Esophagus (tissue), 2 donors: ENCODE results near the gene HDC. TPM values are rescaled to one million over a fixed set of nuclear protein-coding genes. Genes with fewer than 3 reads are reported as not detected.

Source experiments
- H3K27ac ChIP-seq, 2 donors: one replicate each; pipeline ENCODE4 v1.5.1; 2013; ENCODE audit warnings: low read depth in 2 of 2, mild to moderate bottlenecking in 2 of 2, inconsistent platforms in 1 of 2, low read length in 1 of 2, moderate library complexity in 1 of 2
- H3K27me3 ChIP-seq, 2 donors: one replicate each; pipeline ENCODE4 v1.6.1; 2013; ENCODE audit warnings: low read length in 2 of 2, control low read depth in 1 of 2, mild to moderate bottlenecking in 1 of 2; ENCODE audit not compliant: insufficient read depth in 2 of 2, control insufficient read depth in 1 of 2
- H3K36me3 ChIP-seq, 2 donors: one replicate each; pipeline ENCODE4 v1.6.1; 2013; ENCODE audit warnings: low read length in 1 of 2; ENCODE audit not compliant: control insufficient read depth in 2 of 2, insufficient read depth in 2 of 2
- H3K4me1 ChIP-seq, 2 donors: one replicate each; pipeline ENCODE4 v1.6.1; 2013; ENCODE audit warnings: low read length in 1 of 2; ENCODE audit not compliant: control insufficient read depth in 2 of 2, insufficient read depth in 2 of 2
- H3K4me3 ChIP-seq, 2 donors: one replicate each; pipeline ENCODE4 v1.5.1; 2013; ENCODE audit warnings: low read length in 2 of 2, mild to moderate bottlenecking in 2 of 2, low read depth in 1 of 2, moderate library complexity in 1 of 2
- H3K9me3 ChIP-seq, 2 donors: one replicate each; pipeline ENCODE4 v1.6.1; 2013; ENCODE audit warnings: mild to moderate bottlenecking in 2 of 2, low read depth in 1 of 2, low read length in 1 of 2, moderate library complexity in 1 of 2; ENCODE audit not compliant: control insufficient read depth in 2 of 2, insufficient read depth in 1 of 2
- WGBS, 2 donors: extraction: QIAGEN DNeasy Blood & Tissue Kit; methylation state at CpG; one replicate each; pipeline ENCODE4 v1.1.7; 2013; 5-methylcytosine and 5-hydroxymethylcytosine counted together
- polyA plus RNA-seq, 2 donors: library from polyadenylated mRNA; stranded (reverse); fragments of 200-250 nt; gene quantifications; one replicate each; pipeline ENCODE4 v1.2.3, GENCODE V29; 2013
- donor health status: healthy with polysubstance abuse.
- donor health status: Bipolar disorder and iron deficiency.

Gene HDC
- polyA plus RNA-seq, 2 donors = 0.08 to 1.5 TPM

DNA sequence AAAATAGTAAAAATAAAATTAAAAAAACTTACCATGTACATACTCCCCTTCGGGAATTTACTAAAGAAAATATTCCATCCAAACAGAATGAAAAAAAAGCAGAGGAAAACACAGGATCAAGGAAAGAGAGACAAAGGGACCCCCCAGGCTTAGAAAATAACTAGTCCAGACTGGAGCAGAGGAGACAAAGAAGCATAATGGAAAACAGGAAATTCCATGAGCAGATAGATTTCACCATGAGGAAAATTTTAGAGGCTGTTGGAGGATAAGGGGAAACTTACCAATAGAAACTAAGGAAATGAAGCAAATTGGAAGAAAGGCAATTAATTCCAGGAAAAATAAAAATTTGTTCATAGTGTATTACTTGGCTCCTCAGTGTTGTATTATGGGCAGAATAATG is 46.8 kb downstream of the HDC start:
- Histone ChIP-seq H3K27me3 (no peaks in the 10 kb centered on the region), H3K36me3 (no peaks in the 10 kb centered on the region), H3K9me3 (no peaks in the 10 kb centered on the region), H3K4me3 (no peak overlapping the region), H3K4me1 (no peaks in the 10 kb centered on the region), H3K27ac (no peak overlapping the region)
- 59 to 93% methylated on average over 1 of the region's 1 CpG for WGBS, 2 donors

- Histone ChIP-seq H3K27ac (no peak overlapping the region), H3K27me3 (no peaks in the 10 kb centered on the region), H3K4me3 (no peak overlapping the region), H3K4me1 (no peaks in the 10 kb centered on the region), H3K36me3 (no peaks in the 10 kb centered on the region), H3K9me3 (no peaks in the 10 kb centered on the region)
- WGBS, 2 donors = 47 to 55% methylated on average over 1 of the region's 1 CpG
Observed at GRCh38 chr15:50218291-50218690, 47.2 kb downstream of the HDC start.

GRCh38 chr15:50210462-50211157 is 54.9 kb downstream of the HDC start:
- 55 to 61% methylated on average over 8 of the region's 8 CpGs for WGBS, 2 donors
- H3K4me3 ChIP-seq = no peak overlapping the region
- no peaks in the 10 kb centered on the region for H3K27me3 ChIP-seq
- H3K9me3 ChIP-seq = no peaks in the 10 kb centered on the region
- no peaks in the 10 kb centered on the region for H3K4me1 ChIP-seq
- H3K36me3 ChIP-seq = no peaks in the 10 kb centered on the region
- peak overlapping the region; percentile 55 to 82 for H3K27ac ChIP-seq

GRCh38 chr15:50209809-50210208 is 55.7 kb downstream of the HDC start:
- WGBS, 2 donors = 57 to 75% methylated on average over 4 of the region's 4 CpGs
- no peaks in the 10 kb centered on the region for H3K27me3 ChIP-seq
- no peaks in the 10 kb centered on the region for H3K4me1 ChIP-seq
- no peak overlapping the region for H3K4me3 ChIP-seq
- H3K27ac ChIP-seq = peak overlapping the region; percentile 55 to 82
- no peaks in the 10 kb centered on the region for H3K36me3 ChIP-seq
- H3K9me3 ChIP-seq = no peaks in the 10 kb centered on the region

- 83 to 86% methylated on average over 5 of the region's 5 CpGs for WGBS, 2 donors
- no peaks in the 10 kb centered on the region for H3K27me3 ChIP-seq
Observed at GRCh38 chr15:50206020-50206419, 59.5 kb downstream of the HDC start.

GRCh38 chr15:50202003-50202402 is 63.5 kb downstream of the HDC start:
- Histone ChIP-seq H3K9me3 (no peaks in the 10 kb centered on the region), H3K27ac (no peak overlapping the region), H3K36me3 (no peaks in the 10 kb centered on the region), H3K27me3 (no peaks in the 10 kb centered on the region), H3K4me3 (no peak overlapping the region), H3K4me1 (no peaks in the 10 kb centered on the region)

More at GRCh38 chr15:50206020-50206419, 59.5 kb downstream of the HDC start:
- Histone ChIP-seq H3K27ac (no peak overlapping the region), H3K36me3 (no peaks in the 10 kb centered on the region), H3K4me1 (no peaks in the 10 kb centered on the region), H3K9me3 (no peaks in the 10 kb centered on the region), H3K4me3 (no peak overlapping the region)

DNA sequence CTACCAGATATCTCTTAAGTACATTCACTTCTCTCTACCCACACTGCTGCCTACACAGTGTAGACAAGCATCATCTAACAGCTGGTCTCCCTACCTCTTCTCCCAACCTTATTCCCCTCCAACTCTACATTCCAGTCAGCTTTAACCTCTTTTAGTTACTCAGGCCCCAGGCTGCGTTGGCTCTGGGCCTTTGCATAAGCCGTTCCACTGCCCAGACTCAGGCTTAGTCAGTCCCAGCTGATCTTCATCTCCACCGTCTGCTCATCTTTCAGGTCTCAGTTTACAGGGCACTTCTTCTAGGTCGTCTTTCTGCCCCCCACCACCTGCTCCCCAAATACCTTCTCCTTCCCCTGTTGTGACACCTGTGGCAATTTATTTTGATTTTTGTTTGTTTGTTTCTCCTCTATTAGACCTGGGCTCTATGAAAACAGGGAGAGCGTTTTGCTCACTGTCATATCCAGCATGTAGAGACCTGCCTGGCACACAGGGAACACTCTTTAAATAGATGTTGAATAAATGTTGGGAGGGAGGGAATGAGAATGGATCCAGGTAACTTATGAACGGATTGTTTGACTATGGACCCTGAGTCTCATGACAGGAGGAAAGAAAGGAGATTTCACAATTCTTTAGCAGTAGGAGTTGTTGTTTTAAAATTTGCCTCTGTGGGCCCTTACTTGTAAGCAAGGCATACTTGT is 72.5 kb downstream of the HDC start:
- no peaks in the 10 kb centered on the region for H3K27me3 ChIP-seq
- H3K9me3 ChIP-seq = no peaks in the 10 kb centered on the region
- no peak overlapping the region for H3K4me3 ChIP-seq
- no peak overlapping the region for H3K27ac ChIP-seq
- WGBS, 2 donors = 49 to 62% methylated on average over 6 of the region's 6 CpGs
- H3K4me1 ChIP-seq = no peaks in the 10 kb centered on the region
- H3K36me3 ChIP-seq = no peaks in the 10 kb centered on the region

GRCh38 chr15:50192164-50192563 is 73.4 kb downstream of the HDC start:
- Histone ChIP-seq H3K4me1 (no peaks in the 10 kb centered on the region), H3K36me3 (no peaks in the 10 kb centered on the region), H3K27me3 (no peaks in the 10 kb centered on the region), H3K9me3 (no peaks in the 10 kb centered on the region), H3K4me3 (no peak overlapping the region), H3K27ac (no peak overlapping the region)
- 93 to 98% methylated on average over 1 of the region's 1 CpG for WGBS, 2 donors
